Cardiac muscle cell (in vitro differentiated cells and primary cell): Measurements from ENCODE around the gene LCE6A. TPM values are rescaled to one million over a fixed set of nuclear protein-coding genes. Genes with fewer than 3 reads are reported as not detected.

ENCODE experiments used
- DNase-seq, 2 donors: peaks; one replicate each; pipeline versions ENCODE4 v3.0.0 to v3.0.0-alpha.2; 2010 to 2017; ENCODE audit warnings: low read depth in 1 of 2, low spot score in 1 of 2
- H3K27ac ChIP-seq: fragments of 200-600 bp; sonication (generic); 2 replicates; pipeline ENCODE4 v1.5.1; 2016
- H3K27me3 ChIP-seq: fragments of 200-600 bp; sonication (generic); 2 replicates; pipeline ENCODE4 v1.6.0; 2016; ENCODE audit warnings: control low read depth
- H3K36me3 ChIP-seq: fragments of 200-600 bp; sonication (generic); 2 replicates; pipeline ENCODE4 v1.5.1; 2016; ENCODE audit warnings: control low read depth
- H3K4me1 ChIP-seq: fragments of 200-600 bp; sonication (generic); 2 replicates; pipeline ENCODE4 v1.8.1; 2017; ENCODE audit warnings: low read depth, mild to moderate bottlenecking, mixed run types
- H3K4me3 ChIP-seq: fragments of 200-600 bp; sonication (generic); 2 replicates; pipeline ENCODE4 v1.5.1; 2016; ENCODE audit warnings: mild to moderate bottlenecking
- H3K9me3 ChIP-seq: fragments of 200-600 bp; sonication (generic); 2 replicates; pipeline ENCODE4 v1.5.1; 2017; ENCODE audit warnings: low read depth, mild to moderate bottlenecking, control low read depth
- polyA plus RNA-seq: library from polyadenylated mRNA; unstranded; fragments of >200 nt; fragmentation: Nextera tagmentation; extraction: Ambion mirVana; gene quantifications from 2 replicates; pipeline ENCODE4 v1.2.1, GENCODE V29; 2016
- total RNA-seq: library from RNA; depleted of rRNA; stranded (reverse); fragments of >200 nt; gene quantifications from 2 replicates; pipeline ENCODE4 v1.2.3, GENCODE V29; 2016
- TF ChIP-seq, protein P1 (sequence below): IDR thresholded peaks from 2 replicates; pipeline ENCODE4 v1.5.1; 2012; ENCODE audit warnings: low read depth, mild to moderate bottlenecking, low read length

Gene LCE6A
- total and polyA plus RNA-seq, 2 experiments from 2014 or later, result not detected

- H3K9me3 ChIP-seq, result no peaks in the 10 kb centered on the region
- no peak overlapping the region for H3K27ac ChIP-seq
- TF ChIP-seq, protein P1, sequence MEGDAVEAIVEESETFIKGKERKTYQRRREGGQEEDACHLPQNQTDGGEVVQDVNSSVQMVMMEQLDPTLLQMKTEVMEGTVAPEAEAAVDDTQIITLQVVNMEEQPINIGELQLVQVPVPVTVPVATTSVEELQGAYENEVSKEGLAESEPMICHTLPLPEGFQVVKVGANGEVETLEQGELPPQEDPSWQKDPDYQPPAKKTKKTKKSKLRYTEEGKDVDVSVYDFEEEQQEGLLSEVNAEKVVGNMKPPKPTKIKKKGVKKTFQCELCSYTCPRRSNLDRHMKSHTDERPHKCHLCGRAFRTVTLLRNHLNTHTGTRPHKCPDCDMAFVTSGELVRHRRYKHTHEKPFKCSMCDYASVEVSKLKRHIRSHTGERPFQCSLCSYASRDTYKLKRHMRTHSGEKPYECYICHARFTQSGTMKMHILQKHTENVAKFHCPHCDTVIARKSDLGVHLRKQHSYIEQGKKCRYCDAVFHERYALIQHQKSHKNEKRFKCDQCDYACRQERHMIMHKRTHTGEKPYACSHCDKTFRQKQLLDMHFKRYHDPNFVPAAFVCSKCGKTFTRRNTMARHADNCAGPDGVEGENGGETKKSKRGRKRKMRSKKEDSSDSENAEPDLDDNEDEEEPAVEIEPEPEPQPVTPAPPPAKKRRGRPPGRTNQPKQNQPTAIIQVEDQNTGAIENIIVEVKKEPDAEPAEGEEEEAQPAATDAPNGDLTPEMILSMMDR, result no peak
- no peak for DNase-seq
- no peaks in the 10 kb centered on the region for H3K36me3 ChIP-seq
- H3K4me1 ChIP-seq, result no peaks in the 10 kb centered on the region
- H3K27me3 ChIP-seq, result no peaks in the 10 kb centered on the region
- no peak overlapping the region for H3K4me3 ChIP-seq
These were observed 38.3 kb downstream of the LCE6A start for GRCh38 chr1:152880907-152881306.

DNA sequence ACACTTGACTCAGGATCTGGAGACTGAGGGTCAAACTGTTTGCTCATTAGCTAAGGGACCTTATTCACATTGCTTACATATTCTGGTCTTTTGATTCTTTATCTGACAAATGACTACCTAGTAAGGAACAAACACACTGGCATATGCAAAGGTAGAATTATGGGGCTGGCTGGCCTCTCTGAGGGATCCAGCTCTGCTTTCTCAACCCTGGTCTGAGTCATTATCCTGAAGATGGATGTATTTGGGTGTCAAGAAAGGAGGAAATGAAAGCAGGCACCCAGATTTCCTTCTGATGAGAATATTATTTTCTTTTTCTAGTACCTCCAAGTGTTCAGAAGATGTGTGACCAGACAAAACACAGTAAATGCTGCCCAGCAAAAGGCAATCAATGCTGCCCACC is 41.4 kb downstream of the LCE6A start:
- no peak for DNase-seq
- Histone ChIP-seq H3K4me1 (no peaks in the 10 kb centered on the region), H3K27me3 (no peaks in the 10 kb centered on the region), H3K4me3 (no peak overlapping the region), H3K9me3 (no peaks in the 10 kb centered on the region), H3K27ac (no peak overlapping the region), H3K36me3 (no peaks in the 10 kb centered on the region)
- TF ChIP-seq, protein P1, result no peak

DNA sequence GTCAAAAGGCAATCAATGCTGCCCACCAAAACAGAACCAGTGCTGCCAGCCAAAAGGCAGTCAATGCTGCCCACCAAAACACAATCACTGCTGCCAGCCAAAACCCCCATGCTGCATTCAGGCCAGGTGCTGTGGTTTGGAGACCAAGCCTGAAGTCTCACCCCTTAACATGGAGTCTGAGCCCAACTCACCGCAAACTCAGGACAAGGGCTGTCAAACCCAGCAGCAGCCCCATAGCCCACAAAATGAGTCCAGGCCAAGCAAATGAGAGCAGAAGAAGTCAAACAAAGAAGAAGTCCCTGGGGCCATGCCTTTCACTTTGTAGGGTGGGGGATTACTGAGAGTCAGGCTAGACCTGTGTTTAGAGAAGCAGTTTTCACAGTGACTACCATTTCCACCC is 41.9 kb downstream of the LCE6A start:
- no peaks in the 10 kb centered on the region for H3K36me3 ChIP-seq
- H3K9me3 ChIP-seq, result no peaks in the 10 kb centered on the region
- H3K27me3 ChIP-seq, result no peaks in the 10 kb centered on the region
- DNase-seq, result no peak
- H3K27ac ChIP-seq, result no peak overlapping the region
- no peaks in the 10 kb centered on the region for H3K4me1 ChIP-seq
- TF ChIP-seq, protein P1, result no peak
- H3K4me3 ChIP-seq, result no peak overlapping the region

DNA sequence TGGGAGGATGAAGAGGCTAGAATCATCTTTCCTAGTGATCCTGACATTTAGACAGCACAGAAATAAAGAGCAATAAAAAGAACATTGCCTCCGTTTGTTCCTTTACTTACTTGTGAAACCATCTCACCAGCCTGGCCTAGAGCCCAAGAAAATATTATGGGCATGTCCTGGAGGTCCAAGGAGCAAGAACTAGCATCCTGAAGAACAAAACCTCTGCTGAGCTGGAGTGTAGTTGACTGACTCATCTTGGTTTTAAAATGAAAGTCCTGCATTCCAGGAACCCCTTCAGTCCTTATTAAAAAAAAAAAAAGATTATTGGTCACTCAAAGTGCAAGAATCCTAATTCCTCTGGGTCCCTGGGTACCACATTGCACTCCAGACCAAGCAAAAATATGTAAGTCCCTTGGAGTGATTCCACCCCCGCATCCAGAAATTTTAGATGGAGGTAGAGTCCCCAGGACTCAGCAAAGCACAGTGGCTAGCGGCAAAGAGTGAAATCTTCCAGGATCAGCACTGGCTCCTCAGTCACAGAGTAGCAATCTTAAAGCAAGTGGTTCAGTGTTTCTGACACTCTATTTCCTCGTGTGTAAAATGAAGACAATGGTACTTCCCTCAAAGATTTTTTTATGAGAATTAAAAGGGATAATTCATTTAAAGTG is 42.4 kb downstream of the LCE6A start:
- no peak overlapping the region for H3K4me3 ChIP-seq
- no peaks in the 10 kb centered on the region for H3K4me1 ChIP-seq
- H3K9me3 ChIP-seq, result no peaks in the 10 kb centered on the region
- no peaks in the 10 kb centered on the region for H3K36me3 ChIP-seq
- no peak for DNase-seq
- TF ChIP-seq, protein P1, result no peak
- no peak overlapping the region for H3K27ac ChIP-seq
- H3K27me3 ChIP-seq, result no peaks in the 10 kb centered on the region

- H3K27me3 ChIP-seq, result no peaks in the 10 kb centered on the region
- no peaks in the 10 kb centered on the region for H3K4me1 ChIP-seq
- H3K36me3 ChIP-seq, result no peaks in the 10 kb centered on the region
- TF ChIP-seq, protein P1, result no peak
- no peak overlapping the region for H3K27ac ChIP-seq
- DNase-seq, result no peak
- no peaks in the 10 kb centered on the region for H3K9me3 ChIP-seq
- no peak overlapping the region for H3K4me3 ChIP-seq
These were observed 43.4 kb downstream of the LCE6A start for GRCh38 chr1:152886085-152886484.
